ENCODE data around the gene KYNU.
A peak's percentile ranks its signal among the peaks of the same experiment; 100 is the strongest.
"Not testable (repeated sequence)": the region's sequence is repeated elsewhere in the genome, so short reads cannot be mapped to it uniquely, and the experiment has no call there.

The KYNU gene

GRCh38 chr2:142950323-142950722 is 72.9 kb downstream of the KYNU start:
- POLR2A ChIA-PET; H3K36me3 ChIP-seq (ENCODE audit: control insufficient read depth in 2 of 2, insufficient read depth in 1 of 2, low read length in 2 of 2); H3K27ac ChIP-seq (ENCODE audit: extremely low read depth, low read depth, low read length); H3K4me3 ChIP-seq (ENCODE audit: low read depth, low read length); H3K9me3 ChIP-seq (ENCODE audit: control insufficient read depth, insufficient read depth, low read depth, low read length): not testable (repeated sequence)
- CTCF ChIA-PET, result interaction anchor here (0.6 kb wide), 1 partner anchor 44 kb away, joined by 3 read pairs; no protein-coding TSS in a partner anchor
- peak; percentile 70 for TF ChIP-seq SETDB1 (IDR thresholded peaks at IDR 0.05; ENCODE audit: insufficient read length, low read length)
- peaks cover 20% of the 10 kb centered on the region; the same call in 1 of the 2 replicates for H3K4me1 ChIP-seq (ENCODE audit: control insufficient read depth, insufficient read depth, low read length)

GRCh38 chr2:142951190-142952007 is 73.9 kb downstream of the KYNU start:
- Histone ChIP-seq H3K27ac (ENCODE audit: extremely low read depth, low read depth, low read length) (no peak overlapping the region), H3K4me1 (ENCODE audit: control insufficient read depth, insufficient read depth, low read length) (peaks cover 20% of the 10 kb centered on the region; the same call in 1 of the 2 replicates), H3K36me3 (ENCODE audit: control insufficient read depth in 2 of 2, insufficient read depth in 1 of 2, low read length in 2 of 2) (no peaks in the 10 kb centered on the region), H3K4me3 (ENCODE audit: low read depth, low read length) (no peak overlapping the region), H3K9me3 (ENCODE audit: control insufficient read depth, insufficient read depth, low read depth, low read length) (no peaks in the 10 kb centered on the region)
- TF ChIP-seq ZNF23 (tag by site-specific recombination; IDR thresholded peaks at IDR 0.05; ENCODE audit: borderline replicate concordance) (no peak), ZNF24 (tag by site-specific recombination; IDR thresholded peaks at IDR 0.05) (no peak), ZNF138 (tag by site-specific recombination; IDR thresholded peaks at IDR 0.05; ENCODE audit: borderline replicate concordance) (no peak), ZSCAN5A (tag by site-specific recombination; IDR thresholded peaks at IDR 0.05) (no peak), SP7 (tag by site-specific recombination; IDR thresholded peaks at IDR 0.05) (no peak), ZNF211 (tag by site-specific recombination; IDR thresholded peaks at IDR 0.05; ENCODE audit: low read depth) (no peak), ATF2 (tag by site-specific recombination; IDR thresholded peaks at IDR 0.05; ENCODE audit: low read depth) (no peak), ZBTB8A (tag by site-specific recombination; IDR thresholded peaks at IDR 0.05) (no peak), ZNF561 (tag by site-specific recombination; IDR thresholded peaks at IDR 0.05; ENCODE audit: borderline replicate concordance) (no peak), ZBTB44 (tag by site-specific recombination; IDR thresholded peaks at IDR 0.05) (no peak), REST (tag by site-specific recombination; IDR thresholded peaks at IDR 0.05) (no peak), KLF8 (tag by site-specific recombination; IDR thresholded peaks at IDR 0.05) (no peak), ZBTB7A (tag by site-specific recombination; IDR thresholded peaks at IDR 0.05; ENCODE audit: low read depth) (no peak), ZNF660 (tag by site-specific recombination; IDR thresholded peaks at IDR 0.05) (no peak), ZFP41 (tag by site-specific recombination; IDR thresholded peaks at IDR 0.05; ENCODE audit: borderline replicate concordance) (no peak), ZFP37 (tag by site-specific recombination; IDR thresholded peaks at IDR 0.05) (no peak), ZNF184 (tag by site-specific recombination; IDR thresholded peaks at IDR 0.05) (no peak)
- ChIA-PET CTCF (no interaction called here), POLR2A (interaction anchor here (0.6 kb wide), 1 partner anchor 209 kb away, joined by 4 read pairs; no protein-coding TSS in a partner anchor)

All from HEK293 (cell line).